IPS-NIHi11 (cell line): ENCODE data around the gene SLC10A1.
A peak's percentile ranks its signal among the peaks of the same experiment; 100 is the strongest.
"Not testable (repeated sequence)": the region's sequence is repeated elsewhere in the genome, so short reads cannot be mapped to it uniquely, and the experiment has no call there.

Source experiments
- DNase-seq: peaks from one replicate; pipeline ENCODE4 v3.0.0; 2012; ENCODE audit warnings: mixed read lengths, low spot score

The SLC10A1 gene

DNA sequence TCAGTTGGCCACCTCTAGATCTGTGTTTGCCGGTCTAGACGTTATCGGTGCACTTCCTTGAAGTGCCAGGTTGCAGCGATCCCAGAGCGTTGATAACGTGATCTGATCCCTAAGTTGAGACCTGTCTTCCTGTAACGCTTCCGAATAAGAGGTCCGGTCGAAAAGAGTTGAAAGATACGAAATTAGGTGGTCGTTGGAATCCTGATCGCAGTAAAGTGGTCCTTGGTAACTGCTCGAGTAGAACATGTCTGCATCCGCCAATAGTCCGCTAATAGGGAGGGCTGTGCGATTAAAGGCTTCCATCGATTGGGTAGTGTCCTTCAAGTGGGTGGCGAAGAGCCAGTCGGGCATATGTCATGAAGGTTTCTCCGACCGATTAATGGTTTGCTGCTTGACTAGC lies 27.4 kb downstream of the SLC10A1 start:
- DNase-seq, result no peak

DNA sequence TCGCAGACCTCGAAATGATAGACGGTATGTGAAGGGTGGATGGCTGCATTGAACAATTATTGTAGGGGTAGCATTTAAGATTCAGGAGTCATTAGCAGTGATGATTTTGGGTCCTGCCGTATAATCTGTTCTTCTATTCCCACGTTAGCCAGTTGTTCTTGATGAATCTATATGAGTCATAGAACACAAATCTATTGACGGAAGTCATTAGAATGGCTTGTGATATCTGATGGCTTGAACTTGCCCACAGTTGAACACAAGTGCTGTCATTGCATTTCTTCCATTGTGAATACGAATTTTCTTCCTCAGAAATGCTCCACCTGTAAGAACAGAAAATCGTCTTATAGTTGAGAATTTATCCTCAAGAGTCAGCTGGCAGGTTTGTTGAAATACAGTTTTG lies 28.2 kb downstream of the SLC10A1 start:
- DNase-seq, result no peak

DNA sequence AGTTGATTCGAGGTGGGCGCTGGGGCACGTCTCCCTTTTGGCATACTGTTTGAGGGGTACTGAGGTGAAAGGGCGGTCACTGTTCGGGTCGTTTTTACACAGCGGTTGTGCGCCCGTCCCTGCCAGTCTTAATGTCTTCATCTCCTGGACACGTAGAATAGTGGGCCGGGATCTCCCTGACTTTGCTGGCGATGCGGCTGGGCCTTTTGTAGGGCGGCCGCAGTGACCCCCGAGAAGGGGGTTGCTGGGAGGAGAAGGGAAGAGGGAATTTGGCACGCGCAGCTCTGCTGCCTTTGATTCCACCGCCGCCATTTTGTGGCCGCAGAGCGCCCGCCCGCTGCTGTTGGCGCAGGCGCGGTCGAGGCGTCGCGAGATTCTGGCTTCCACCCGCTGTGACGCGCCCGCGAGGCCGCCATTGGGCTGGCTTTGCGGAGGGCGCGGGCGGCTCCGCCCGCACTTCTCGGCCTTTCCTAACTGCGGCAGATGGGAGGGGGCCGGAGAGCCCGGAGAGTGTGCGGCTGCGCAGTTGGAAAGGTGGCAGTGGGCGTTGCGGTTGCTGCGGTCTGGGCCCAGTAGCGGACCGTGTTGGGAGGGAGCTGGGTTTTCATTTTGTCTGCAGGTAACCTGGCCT lies 29.6 kb downstream of the SLC10A1 start:
- DNase-seq, result peak; percentile 93

GRCh38 chr14:69766984-69767368 lies 30.1 kb downstream of the SLC10A1 start, which contains the start of gene SRSF5:
TSS of gene SRSF5 (plus strand) at chr14:69767142. CDS start at chr14:69768157, 1,015 bp downstream.
- DNase-seq, result peak; percentile 92

- no peak for DNase-seq
Observed at GRCh38 chr14:69763761-69764510, 33.1 kb downstream of the SLC10A1 start.

- no peak for DNase-seq
Observed at GRCh38 chr14:69760810-69761209, 36.2 kb downstream of the SLC10A1 start.

DNA sequence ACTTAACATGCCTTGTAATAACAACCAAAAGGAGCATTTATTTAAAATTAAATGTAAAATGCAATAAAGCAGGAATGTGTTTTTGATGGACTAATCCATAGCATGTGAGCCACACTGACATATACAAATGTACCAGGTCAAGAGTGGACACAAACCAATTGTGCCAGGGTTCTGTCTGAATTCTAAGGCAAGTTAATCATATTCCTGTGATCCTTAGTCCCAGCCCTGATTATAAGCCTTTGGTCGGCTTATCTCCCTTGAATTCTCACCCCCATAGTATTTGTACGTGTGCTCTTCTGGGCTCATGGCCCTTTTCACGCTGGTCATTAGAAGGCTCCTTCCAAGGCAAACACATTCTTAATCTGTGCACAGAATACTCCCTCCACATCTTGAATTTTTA lies 40.7 kb downstream of the SLC10A1 start:
- no peak for DNase-seq

DNA sequence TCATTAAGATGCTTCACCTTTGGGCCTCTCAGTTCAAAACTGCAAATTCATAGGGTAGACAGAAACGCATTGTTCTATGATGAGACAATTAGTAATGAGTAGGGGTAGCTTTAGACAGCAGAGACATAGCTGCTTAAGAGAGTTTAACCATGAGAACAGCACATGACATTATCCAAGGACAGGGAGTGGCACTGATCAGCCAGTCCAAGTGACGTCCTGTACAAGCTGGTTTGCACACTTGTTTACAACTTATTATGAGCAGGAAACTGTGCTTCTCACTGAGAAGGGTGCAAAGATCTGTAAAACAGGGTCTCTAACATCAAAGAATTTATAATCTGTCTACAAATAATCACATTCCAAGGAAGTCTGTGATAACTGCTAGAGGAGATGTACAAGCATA lies 41.3 kb downstream of the SLC10A1 start:
- no peak for DNase-seq

GRCh38 chr14:69755296-69755695 lies 41.7 kb downstream of the SLC10A1 start:
- DNase-seq, result no peak

DNA sequence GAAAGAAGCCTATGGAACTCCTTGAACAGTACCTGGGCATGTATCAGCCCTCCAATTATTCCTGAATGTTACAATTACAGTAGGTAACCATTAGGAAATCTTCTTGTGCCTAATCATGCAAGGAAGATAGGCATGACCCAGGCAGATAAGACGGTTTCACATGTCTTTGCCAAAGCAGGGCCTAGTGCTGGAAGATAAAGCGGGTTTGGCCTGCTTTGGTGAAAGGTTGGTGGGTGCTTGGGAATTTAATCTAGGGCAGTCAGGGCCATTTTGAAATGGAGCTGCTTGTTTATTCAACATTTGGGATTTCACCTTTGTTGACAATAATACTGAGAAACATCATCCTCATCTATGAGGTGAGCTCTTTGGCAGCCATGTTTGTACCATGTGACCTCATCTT lies 42.6 kb downstream of the SLC10A1 start:
- no peak for DNase-seq

GRCh38 chr14:69753860-69754259 lies 43.2 kb downstream of the SLC10A1 start:
- DNase-seq, result no peak

- no peak for DNase-seq
Observed at GRCh38 chr14:69752773-69753172, 44.3 kb downstream of the SLC10A1 start.

DNA sequence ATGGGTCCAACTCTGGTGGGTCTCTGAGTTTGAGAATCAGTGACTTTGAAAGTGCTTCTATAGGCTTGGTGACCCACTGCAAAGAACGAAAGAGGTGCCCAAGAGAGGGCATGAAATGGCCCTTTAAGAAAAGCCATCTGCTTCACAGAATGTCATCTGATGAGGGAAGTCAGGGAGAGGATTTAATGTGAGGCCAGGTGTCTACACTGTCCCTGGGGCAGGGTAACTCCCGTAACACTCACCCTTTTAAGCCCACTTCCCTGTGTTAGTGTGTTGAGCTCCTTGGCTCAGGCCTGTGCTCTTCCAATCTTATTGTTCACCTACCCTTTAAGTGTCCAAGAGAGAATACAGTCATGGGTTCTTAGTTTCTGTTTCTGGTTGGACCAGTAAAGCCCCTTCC lies 46.5 kb downstream of the SLC10A1 start:
- no peak for DNase-seq

DNA sequence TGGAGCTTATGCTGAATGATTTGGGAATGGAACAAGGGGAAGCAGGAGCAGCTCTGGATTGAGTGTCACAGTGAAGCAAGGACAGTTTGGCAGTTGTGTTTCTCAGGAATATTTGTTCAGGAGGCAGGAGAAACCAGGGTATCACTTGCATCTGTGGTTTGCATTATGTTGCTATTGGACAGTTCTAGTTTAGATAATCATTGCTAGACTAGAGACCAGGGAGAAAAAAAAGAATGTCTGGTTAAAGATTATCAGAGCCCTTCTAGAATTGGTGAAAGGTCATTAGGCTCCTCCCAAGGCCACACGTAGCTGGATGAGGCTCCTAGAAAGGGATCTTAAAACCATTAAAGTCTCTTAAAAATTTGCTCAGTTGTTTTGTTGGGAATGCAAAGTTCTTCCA lies 47.1 kb downstream of the SLC10A1 start:
- DNase-seq, result no peak

GRCh38 chr14:69741055-69741454 lies 56.0 kb downstream of the SLC10A1 start:
- no peak for DNase-seq

DNA sequence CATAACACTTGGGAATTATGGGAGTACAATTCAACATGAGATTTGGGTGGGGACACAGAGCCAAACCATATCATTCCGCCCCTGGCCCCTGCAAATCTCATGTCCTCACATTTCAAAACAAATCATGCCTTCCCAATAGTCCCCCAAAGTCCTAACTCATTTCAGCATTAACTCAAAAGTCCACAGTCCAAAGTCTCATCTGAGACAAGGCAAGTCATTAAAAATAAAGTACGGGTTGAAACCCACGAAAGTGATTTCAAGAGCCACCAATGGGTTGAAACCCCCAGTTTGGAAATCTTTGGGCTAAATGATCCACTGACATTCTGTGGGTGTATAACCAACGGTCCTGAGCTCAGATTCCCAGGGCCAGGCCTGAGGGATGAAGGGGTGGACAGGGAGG lies 60.6 kb downstream of the SLC10A1 start:
- DNase-seq, result not testable (repeated sequence)

GRCh38 chr14:69731919-69732598 lies 65.0 kb downstream of the SLC10A1 start:
- DNase-seq, result not testable (repeated sequence)

GRCh38 chr14:69727860-69728259 lies 69.2 kb downstream of the SLC10A1 start:
- no peak for DNase-seq

GRCh38 chr14:69726761-69727511 lies 70.1 kb downstream of the SLC10A1 start:
- peak; percentile 92 for DNase-seq
